IPS-NIHi7 (cell line): ENCODE data around the gene TMPO.
A peak's percentile ranks its signal among the peaks of the same experiment; 100 is the strongest.
"Not testable (repeated sequence)": the region's sequence is repeated elsewhere in the genome, so short reads cannot be mapped to it uniquely, and the experiment has no call there.

ENCODE experiments used
- DNase-seq: peaks from one replicate; pipeline ENCODE4 v3.0.0; 2012; ENCODE audit warnings: mixed read lengths; ENCODE audit errors: extremely low spot score

Gene TMPO

GRCh38 chr12:98509063-98509462 lies 6.3 kb upstream of the TMPO start:
- no peak for DNase-seq

- not testable (repeated sequence) for DNase-seq
Observed at GRCh38 chr12:98511806-98512205, 3.6 kb upstream of the TMPO start.

GRCh38 chr12:98513379-98514322 lies 1.7 kb upstream of the TMPO start:
- DNase-seq = no peak

DNA sequence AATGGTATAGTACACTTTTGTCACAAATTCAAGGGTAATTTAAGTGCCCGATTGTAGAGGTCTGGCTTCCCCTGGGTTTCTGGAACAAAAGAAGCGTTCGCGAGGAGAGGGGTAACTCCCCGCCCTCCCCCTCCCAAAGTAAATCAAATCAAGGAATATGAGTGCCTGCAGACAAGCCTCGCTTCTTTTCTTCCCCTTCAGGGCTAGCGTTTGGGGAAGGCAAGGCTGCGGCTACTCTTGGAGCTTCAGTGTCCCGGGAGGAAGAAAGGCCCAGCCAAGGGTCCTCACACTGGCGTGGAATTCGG lies 456 bp upstream of the TMPO start:
- peak; percentile 11 for DNase-seq

- peak; percentile 49 for DNase-seq
Observed at GRCh38 chr12:98516111-98516873, 902 bp downstream of the TMPO start.

DNA sequence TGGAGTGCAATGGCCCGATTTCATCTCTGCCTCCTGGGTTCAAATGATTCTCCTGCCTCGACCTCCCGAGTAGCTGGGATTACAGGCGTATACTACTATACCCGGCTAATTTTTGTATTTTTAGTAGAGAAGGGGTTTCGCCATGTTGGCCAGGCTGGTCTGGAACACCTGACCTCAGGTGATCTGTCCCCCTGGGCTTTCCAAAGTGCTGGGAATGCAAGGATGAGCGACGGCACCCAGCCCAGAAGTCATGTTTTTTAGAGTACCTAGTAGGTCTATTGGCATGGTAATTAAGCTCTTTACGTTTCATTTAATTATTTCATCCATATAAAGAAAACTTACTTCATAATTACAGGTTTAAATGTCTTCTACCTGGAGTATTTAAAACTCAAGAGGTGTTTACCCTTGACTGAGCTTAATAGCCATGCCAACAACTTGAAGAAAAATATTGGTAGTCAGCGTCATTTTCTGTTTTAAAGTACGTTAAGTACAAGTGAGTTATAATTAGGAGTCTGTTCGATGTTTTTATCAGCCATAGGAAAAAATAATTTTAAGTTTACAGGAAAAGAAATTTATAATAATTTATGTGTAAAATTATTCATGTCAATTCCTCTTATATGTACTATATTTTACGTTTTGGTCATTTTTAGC lies 4.0 kb downstream of the TMPO start:
- no peak for DNase-seq

DNA sequence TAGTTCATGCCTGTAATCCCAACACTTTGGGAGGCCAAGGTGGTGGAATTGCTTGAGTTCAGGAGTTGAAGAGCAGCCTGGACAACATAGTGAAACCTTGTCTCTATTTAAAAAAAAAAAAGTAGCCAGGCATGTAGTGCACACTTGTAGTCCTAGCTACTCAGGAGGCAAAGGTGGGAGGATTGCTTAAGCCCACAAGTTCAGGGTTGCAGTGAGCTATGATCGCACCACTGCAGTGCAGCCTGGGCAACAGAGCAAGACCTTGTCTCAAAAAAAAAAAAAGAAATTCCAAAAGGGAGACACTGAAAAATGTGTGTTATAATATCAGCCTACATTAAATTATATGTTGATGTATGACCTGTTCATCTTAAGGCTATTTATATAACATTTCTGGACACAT lies 14.7 kb downstream of the TMPO start:
- no peak for DNase-seq

GRCh38 chr12:98532687-98533304 lies 17.4 kb downstream of the TMPO start:
- peak; percentile 57 for DNase-seq

- no peak for DNase-seq
Observed at GRCh38 chr12:98533723-98534251, 18.4 kb downstream of the TMPO start.

- no peak for DNase-seq
Observed at GRCh38 chr12:98538031-98538430, 22.6 kb downstream of the TMPO start.

DNA sequence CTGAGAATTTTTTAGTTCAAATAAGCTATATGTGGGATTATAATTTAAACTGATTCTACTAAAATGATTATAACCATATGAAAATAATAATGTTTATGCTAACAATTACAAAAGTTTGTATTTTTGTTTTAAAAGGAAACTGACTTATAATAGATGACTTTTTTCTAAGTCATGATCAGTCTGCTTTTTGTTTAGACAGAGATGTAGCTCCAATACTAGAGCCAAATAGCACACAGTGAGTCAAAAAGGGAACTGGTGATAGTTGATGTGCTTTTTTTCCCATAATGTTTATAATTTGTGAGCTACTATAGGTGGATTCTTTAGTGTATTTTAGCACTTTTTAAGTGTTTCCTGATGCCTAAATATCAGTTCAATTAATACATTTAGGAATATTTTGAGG lies 28.3 kb downstream of the TMPO start:
- no peak for DNase-seq

- no peak for DNase-seq
Observed at GRCh38 chr12:98544751-98545150, 29.4 kb downstream of the TMPO start.

DNA sequence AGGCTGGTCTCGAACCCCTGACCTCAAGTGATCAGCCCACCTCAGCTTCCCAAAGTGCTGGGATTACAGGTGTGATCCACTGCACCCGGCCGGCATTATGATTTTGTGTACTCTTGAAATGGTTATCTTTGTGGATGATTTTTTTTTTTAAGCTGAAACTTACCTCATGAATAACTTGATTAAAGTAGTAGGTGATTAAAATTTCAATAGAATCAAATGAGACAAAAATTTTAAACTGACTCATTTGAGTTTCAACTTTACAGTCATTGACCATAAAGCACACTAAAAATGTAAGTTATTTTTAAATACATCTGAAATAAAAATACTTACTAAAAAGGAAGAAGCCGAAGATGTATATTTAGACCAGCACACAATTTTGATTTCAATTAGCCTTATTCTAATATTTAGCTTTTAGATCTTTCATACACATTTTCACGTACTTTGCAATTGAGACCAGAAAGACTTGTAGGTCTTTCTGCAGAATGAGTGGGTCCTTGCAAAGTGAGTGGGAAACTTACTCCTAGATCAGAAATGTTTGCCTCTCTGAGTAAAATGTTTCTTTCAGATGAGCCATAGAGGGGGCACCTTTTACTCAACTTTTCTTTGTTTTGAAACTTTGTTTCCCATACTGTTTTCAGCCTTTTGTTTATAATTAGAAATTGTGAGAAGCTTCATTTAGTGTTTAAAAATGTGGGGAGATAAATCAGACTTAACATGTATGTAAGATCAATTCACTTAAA lies 34.2 kb downstream of the TMPO start:
- no peak for DNase-seq

GRCh38 chr12:98551787-98552186 lies 36.4 kb downstream of the TMPO start:
- DNase-seq = no peak

DNA sequence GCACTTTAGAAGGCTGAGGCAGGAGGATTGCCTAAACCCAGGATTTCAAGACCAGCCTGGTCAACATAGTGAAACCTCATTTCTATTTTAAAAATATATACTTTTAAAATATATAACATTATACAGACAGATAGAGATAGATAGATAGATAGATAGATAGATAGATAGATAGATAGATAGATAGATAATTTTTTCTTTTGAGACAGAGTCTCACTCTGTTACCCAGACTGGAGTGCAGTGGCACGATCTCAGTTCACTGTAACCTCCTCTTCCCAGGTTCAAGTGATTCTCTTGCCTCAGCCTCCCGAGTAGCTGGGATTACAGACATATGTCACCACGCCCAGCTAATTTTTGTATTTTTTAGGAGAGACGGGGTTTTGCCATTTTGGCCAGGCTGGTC lies 42.7 kb downstream of the TMPO start:
- not testable (repeated sequence) for DNase-seq

DNA sequence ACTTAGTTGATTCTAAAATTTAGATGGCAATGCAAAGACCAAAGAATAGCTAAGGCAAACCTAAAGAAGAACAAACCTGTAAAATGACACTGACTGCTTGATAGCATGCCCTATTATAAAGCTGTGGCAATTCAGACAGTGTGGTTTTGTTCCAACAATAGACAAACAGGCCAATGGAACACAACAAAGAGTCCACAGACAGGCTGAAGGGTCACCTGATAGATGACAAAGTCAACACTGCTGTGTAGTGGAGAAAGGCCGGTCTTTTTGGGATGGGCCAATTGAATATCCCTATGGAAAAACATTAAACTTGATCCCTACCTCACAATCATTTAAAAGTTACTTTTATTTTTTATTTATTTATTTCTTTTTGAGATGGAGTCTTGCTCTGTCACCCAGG lies 44.3 kb downstream of the TMPO start:
- DNase-seq = no peak

GRCh38 chr12:98561846-98562245 lies 46.5 kb downstream of the TMPO start:
- no peak for DNase-seq

- peak; percentile 61 for DNase-seq
Observed at GRCh38 chr12:98572010-98572409, 56.6 kb downstream of the TMPO start.

GRCh38 chr12:98574110-98574509 lies 58.7 kb downstream of the TMPO start:
- DNase-seq = no peak

GRCh38 chr12:98575013-98575412 lies 59.6 kb downstream of the TMPO start:
- DNase-seq = no peak

DNA sequence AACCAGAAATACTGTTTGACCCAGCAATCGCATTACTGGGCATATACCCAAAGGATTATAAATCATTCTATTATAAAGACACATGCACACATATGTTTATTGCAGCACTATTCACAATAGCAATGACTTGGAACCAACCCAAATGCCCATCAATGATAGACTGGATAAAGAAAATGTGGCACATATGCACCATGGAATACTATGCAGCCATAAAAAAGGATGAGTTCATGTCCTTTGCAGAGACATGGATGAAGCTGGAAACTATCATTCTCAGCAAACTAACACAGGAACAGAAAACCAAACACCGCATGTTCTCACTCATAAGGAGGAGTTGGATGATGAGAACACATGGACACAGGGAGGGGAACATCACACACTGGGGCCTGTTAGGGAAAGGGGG lies 61.4 kb downstream of the TMPO start:
- not testable (repeated sequence) for DNase-seq
